HG03097 (cell line): ENCODE data around the gene COMP.

ENCODE experiments used
- ATAC-seq: cut with Tn5 transposase; IDR thresholded peaks from one replicate; pipeline ENCODE4 v1.9.1; 2021; ENCODE audit not compliant: unreplicated experiment, low FRiP score

The COMP gene

DNA sequence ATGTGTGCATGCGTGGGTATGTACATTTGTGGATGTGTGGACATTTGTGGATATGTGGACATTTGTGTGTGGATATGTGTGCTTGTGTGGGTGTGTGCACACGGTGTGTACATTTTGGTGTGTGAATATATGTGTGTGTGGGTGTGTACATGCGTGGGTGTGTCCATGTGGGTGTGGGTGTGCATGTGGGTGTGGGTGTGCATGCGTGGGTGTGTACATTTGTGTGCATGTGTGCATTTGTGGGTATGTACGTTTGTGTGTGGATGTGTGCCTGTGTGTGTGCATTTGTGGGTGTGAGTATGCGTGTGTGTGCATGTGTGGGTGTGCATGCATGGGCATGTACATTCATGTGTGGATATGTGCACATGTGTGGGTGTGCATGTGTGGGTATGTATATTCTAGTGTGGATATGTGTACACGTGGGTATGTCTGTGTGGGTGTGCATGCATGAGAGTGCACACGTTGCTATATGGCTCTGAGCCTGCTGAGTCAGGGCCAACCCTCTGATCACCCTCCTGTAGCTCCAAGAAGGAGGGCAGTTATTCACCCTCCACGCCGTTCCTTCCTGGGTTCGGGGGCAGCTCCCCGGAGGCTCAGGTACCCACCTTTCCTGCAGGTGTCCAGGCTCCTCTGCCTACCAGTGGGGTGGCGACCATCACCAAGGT, 20.3 kb downstream of the COMP start:
- no peak for ATAC-seq

DNA sequence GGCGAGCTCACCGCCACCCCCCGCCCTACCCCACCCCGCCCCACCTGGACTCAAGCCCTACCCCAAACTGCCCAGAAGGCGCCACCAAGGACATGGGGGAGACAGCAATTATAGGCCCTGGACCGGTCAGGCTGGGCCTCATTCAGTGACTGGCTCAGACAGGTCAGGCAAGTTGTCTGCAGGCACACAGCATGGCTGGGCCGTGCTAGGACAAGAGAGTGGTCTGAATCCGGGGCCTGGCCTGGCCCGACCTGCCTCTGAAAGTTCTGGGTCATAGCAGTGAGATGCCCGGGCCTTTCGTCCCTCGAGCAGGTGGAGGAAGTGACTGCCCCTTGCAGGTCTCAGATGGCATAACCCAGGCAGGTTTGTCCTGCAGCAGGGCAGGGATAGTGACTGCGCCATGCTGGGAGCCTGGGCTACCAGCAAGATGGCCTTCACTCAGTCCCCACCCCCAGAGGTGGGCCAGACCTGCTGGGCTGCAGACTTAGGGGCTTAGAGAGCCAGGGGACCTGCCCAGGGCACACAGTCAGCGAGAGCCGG, 21.0 kb downstream of the COMP start:
- ATAC-seq, result no peak

DNA sequence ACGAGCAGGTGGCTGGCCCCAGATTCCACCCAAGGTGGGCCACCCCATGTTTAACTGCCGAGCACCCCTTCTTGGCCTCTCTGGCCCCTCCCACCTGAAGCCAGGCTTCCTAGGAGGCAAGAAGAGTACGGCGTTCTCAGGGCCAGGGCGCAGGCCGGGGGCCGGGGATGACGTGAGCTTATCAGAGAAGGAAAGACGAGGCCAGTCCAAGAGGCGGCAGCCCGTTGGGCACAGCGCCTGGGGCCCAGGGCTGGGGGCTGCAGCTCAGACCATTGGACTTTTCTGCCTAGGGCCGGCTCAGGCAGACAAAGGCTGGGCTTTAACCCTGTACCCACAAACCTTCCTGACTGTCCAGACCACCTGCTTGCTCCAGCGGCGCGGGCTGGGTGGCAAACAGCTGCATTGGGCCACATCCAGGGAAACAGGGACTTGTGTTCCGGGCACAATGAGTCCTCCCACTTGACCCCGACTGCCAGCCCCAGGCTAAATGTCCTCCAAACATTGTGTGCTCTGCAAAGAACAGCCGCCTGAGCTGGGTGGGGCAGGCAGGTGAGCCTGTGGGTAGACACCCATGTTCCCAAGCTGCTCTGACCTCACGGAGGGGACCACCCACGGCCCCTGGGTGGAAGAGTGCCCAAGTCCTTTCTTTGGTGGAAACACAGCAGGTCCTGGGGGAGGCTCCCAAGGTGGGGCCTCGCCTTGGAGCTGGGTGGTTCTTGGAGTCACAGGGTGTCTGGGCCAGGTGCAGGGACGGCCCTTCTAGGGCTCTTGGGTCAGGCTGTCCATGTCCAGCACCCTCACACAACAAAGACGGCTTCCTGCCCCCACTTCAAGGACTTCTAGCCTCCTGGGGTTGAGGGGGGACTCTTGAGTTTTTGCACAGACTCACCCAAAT, 21.9 kb downstream of the COMP start:
- ATAC-seq, result no peak

DNA sequence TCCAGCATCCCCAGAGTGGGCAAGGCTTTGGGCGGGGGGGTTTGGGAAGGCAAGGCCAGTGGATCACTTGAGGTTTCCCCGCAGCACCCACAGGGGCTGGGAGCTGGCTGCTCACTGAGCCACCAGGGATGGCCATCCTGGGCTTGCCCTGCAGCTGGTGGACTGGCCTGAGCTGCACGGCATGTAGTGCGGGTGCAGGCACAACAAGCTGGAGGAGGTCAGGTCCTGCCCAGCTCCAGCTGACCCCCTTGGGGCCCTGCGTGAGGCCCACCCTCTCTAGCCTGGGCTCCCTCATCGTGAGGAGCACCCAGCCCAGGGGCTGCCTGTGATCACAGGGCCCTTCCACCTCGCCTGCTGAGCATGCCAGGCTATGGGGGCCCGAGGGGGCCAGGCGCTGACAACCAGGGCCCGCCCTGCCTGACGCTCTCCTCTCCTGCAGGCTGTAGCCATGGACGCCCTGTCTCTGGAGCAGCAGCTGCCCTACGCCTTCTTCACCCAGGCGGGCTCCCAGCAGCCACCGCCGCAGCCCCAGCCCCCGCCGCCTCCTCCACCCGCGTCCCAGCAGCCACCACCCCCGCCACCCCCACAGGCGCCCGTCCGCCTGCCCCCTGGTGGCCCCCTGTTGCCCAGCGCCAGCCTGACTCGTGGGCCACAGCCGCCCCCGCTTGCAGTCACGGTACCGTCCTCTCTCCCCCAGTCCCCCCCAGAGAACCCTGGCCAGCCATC, 22.9 kb downstream of the COMP start:
- ATAC-seq, result no peak

DNA sequence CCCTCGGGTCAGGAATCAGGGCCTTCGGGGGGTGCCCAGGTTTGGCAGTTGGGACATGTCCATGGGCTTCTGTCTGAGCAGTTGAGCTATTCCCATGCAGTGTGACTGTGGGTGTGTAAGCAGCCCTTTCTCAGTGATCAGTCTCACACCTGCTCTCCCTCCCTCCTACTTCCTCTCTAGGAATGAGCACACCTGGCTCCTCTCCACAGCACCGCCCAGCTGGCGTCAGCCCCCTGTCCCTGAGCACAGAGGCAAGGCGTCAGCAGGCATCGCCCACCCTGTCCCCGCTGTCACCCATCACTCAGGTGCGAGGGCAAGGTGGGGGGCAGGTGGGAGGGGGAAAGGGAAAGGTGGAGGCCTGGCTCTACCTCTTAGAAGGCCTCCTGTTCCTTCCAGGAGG, 25.9 kb downstream of the COMP start:
- ATAC-seq, result no peak

DNA sequence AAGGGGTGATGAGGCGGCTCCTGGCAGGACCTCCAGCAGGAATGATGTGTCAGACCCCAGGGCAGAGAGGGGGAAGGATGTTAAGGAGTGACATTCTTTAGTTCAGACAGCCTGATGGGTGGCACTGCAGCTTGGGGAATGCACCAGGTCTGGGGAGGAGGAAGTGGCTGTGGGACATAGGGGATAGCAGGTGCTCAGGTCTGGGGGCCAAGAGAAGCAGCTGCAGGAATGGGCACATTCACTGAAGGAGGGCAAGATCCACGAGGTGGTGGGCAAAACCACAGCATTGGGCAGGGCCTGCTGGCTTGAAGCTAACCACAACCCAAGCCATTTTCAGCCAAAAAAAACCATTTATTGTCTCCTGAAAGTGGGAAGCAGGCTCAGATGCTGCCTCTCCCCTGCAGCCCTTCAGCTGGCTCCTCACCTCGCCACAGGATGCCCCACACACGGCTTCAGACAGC, 26.5 kb downstream of the COMP start:
- no peak for ATAC-seq

DNA sequence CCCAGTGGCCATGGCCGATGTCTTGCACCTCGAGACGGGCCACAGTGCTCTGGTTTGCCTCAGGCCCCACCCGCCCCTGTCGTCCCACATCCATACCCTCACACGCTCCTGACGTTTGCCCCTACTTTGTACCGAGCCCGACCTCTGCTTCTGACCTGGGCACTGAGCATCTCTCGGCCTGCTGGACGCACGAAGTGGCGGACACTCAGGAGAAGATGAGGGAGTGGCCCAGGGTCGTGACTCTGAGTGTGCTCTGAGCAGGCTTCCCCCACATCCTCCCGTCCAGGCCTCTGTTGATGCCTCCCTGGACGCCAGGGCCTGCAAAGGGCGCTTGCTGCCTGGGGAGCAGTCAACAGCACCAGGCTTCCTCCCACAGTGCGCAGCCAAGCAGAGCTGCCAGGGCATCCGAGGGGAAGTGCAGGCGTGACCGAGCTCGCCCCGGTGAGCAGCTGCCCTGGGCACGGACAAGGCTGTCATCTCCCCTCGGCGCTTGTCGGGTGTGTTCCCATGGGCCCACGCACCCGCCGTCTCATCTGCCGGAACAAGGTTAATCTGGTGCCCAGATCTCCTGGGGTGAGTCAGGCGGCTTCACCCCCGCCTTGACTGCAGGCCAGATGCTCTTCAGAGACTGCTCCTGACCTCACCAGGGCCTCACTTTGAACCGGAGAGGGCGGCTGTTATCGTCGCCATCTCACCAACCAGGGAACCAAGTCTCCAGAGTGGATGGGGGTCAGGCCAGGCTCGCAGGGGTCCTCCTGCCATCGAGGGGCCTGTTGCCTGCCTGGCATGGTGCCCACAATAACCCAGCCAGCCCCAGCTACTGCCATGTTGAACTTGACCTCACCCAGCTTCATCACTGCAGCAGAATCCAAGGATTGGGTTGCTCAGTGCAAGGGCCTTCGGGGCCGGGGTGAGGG, 27.2 kb downstream of the COMP start:
- no peak for ATAC-seq

DNA sequence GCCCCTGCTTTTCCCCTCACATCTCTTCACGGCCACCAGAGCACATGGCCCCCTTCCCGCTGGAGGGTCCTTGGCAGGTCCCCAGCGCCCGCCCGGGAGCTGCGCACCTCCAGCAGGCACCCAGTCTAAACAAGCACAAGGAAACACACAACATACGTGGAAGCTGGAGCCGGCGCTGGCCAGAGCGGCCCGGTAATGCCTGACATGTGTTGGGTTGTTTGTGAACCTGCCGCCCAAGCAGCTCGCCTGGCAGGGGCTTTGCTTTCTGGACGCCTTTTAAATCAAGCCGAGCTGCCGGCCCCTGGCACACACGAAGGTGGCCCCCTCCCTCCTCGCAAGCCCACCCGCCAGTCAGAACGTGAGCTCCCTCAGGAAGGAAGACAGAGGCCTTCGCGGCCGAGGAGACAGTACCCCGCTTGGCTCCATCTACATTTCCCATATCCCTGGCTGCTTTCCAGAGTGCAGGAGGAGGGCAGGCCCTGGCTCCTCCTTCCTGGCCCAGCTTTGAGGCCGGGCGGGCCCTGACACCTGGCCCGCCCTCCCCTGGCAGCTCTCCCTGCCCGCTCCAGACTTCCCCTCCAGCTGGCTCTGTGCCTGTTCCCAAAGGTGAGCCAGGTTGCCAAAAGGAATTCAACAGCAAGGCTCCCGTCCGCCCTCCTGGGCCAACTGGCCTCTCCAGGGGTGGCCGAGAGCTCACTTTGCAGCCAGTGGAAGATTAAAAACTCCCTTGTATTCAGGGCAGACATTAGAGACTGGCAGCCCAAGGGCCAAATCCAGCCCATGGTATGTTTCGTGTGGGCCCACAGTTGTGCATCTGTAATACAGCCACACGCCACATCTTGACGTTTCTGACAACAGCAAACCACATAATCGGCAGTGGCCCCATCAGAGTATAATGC, 28.7 kb downstream of the COMP start:
- no peak for ATAC-seq

DNA sequence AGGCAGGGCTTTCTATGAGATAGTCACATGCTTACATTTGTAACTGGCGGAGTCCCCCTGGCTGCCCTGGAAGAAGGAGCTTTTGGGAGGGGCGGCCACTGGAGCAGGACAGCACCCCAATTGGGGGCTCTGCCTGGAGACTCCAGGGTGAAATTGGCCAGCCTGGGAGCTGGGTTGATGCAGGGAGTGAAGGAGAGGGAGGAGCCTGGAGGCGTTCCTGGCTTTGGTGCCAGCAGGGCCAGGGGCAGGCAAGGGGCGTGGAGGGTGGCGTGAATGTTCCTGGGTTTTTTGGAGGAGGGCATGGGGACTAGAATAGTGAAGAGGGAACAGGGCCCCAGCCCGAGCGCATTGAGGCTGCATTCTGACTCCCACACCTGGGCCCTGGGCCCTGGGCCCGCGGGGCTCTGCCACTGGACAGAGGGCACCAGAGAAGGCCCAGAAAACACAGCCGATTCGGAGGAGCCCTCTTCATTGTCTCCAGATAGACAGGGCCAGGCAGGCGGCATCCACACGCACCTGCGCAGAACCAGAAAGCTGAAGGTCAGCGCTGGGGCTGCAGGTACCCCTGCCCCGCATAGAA, 29.5 kb downstream of the COMP start:
- ATAC-seq, result no peak

DNA sequence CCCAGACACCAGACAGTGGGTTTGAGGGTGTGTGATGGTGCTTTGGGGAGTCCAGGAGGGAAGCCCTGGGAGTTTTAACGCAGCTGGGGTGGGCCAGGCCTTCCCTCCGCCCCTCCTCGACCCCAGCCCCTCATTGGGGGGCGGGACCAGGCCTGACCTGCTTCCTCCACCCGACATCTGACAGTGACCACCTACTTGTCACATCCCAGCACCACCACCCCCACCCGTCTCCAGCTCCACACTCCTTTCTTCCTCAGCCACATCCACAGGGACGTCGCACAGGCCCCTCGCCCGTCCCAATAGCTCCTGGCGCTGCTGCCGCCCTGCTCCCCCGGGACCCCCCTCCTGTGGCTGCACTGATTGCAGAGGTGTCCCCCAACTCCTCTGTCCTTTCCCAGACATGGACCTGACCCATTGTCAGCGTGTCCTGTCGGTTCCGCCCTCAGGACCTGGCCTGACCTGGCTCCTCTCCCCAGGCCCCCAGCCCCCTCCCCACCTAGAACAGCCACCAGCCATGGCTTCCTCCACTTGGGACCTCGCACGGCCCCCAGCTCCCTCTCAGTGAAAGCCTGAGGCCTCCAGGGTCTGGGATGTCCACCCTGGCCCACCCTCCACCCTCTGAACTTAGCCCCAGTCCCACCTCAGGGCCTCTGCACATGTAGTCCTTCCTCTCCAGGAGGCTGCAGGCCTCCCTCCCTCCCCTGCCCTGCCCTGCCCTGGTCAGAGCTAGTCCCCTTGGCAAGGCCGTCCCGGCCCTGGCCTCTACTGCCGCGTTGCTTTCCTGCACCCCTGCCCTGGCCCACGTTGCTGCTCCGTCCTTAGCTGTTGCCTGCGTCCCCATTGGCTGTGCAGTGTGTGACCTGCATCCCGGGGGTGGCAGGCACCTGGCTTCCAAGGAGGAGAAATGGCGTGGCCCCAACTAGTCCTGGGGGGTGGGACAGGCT, 30.4 kb downstream of the COMP start:
- ATAC-seq, result no peak

DNA sequence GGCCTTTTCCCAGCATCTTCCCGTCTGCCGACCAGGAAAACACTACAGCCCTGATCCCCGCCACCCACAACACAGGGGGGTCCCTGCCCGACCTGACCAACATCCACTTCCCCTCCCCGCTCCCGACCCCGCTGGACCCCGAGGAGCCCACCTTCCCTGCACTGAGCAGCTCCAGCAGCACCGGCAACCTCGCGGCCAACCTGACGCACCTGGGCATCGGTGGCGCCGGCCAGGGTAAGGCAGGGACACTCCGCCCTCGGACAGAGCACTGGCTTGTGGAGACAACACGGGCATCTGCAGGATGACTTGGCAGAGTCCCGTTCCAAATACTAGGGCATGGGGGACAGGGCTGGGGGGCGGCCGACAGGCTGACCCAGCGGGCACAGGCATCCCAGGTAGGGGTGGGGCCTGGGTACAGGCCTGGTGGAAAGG, 31.1 kb downstream of the COMP start:
- ATAC-seq, result no peak

DNA sequence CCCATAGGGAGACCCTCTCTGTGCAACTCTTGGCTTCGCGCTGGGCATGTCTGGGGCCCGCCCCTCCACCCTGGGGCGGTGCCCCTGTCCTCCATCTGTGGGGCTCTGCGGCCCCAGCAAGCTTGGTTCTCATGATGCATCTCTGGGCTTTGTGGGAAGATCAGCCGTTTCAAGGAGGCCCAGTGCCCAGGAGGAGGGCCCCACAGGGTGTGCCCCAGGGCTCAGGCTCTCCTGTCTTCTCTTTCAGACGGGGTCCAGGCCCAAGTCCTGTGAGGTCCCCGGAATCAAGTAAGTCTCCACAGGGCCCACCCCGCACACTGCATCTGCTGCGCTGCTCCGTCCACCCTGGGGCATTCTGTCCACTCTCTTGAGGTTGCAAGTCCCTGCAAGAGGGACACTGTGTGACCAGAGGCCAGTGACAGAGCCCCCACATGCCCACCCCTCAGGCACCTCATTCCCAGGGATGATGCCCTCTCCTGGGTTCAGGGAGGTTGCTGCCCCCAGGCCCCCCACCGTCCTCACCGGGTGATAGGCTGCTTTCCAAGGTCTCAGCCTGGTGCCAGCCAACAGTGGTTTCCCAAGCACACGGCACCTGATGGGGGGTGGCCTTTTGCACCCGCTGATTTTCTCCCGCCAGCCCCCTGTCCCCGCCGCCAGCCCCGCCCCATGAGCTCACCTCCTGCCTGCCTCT, 31.7 kb downstream of the COMP start:
- no peak for ATAC-seq

DNA sequence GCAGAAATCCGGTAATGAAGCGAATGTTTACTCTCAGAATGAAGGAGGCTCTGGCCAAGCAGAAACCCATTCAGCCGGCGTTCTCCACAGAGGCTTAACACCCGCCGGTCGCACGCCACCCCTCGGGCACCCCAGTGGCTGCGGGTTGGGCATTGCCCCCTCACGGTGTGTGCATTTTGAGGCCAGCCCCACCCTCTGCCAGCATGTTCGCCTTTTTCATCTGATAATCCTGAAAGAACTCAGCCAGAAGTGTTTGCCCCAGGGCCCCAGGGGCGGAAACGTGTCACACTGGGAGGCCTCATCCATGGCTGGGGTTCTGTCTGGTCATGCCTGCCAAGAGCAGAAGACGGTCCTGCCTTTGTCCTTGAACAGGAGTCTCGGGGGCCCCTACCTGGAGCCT, 34.2 kb downstream of the COMP start:
- ATAC-seq, result no peak

DNA sequence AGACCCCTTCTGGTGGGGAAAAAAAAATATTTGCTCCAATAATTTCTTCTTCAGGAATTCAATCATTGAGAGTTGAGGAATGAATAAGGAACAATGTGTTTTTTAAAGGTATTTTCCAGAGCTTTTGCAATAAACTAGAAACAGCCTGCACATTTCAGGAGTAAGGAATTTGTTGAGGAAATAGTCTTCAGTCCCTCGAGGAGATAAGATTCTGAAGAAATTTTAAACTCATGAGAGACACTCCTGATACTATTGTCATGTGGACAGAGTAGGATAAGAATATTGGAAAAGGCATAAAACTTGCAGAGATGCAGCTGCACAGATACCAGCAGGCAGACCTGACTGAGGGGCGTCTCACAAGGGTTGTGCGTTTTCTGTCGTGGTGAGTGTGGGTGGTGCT, 36.6 kb downstream of the COMP start:
- no peak for ATAC-seq

DNA sequence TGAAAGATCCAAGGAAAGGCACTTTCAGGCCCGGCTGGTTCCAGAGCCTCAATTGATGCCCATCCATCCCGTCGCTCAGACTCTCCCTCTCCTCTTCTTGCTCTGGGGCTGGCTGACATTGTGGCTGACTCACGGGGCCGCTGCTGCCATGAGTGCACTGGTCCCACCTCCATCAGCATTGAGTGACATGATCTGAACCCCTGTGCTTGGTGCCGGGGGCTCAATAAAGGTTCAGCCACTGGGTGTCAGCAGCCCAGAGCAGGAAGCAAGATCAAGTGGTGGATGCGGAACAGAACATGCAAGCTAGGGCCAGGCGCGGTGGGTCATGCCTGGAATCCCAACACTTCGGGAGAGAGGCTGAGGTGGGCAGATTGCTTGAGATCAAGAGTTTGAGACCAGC, 39.5 kb downstream of the COMP start:
- no peak for ATAC-seq

DNA sequence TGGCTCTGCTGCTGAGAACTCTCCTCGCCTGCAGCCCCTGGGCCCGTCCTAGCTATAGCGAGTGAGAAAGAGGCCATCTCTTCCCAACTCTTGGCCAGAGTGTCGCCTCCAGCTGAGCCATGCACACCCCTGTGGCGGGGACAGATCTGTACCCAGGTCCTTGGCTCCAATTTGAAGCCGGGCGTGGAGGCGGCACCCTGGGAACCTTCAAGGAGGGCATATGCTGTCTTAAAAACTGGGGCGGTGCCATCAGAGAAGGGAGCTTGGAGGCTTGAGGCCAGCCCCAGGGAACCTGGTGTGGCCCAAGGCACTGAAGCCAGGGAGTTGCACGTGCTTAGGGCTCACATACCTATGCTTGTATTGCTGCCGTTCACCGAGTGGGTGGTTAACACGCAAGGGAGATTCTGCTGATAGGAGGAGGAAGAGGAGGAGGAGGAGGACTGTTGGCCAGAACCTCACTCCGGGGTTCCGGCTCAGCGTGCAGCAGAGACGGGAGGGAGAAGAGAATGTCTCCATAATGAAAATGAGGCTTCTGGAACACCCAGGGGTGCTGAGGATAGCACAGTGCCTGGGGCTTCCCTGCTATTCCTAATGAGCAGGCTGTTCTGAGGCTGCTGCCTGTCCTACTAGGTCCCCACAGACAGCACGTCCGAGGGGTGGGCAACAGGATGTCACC, 40.7 kb downstream of the COMP start:
- ATAC-seq, result no peak
